GM18858 (cell line): ENCODE measurements around the gene ZNF165.
A peak's percentile ranks its signal among the peaks of the same experiment; 100 is the strongest.
"Not testable (repeated sequence)": the region's sequence is repeated elsewhere in the genome, so short reads cannot be mapped to it uniquely, and the experiment has no call there.

Experiments used
- ATAC-seq: cut with Tn5 transposase; IDR thresholded peaks from one replicate; pipeline ENCODE4 v1.9.1; 2021; ENCODE audit not compliant: unreplicated experiment

Gene ZNF165

DNA sequence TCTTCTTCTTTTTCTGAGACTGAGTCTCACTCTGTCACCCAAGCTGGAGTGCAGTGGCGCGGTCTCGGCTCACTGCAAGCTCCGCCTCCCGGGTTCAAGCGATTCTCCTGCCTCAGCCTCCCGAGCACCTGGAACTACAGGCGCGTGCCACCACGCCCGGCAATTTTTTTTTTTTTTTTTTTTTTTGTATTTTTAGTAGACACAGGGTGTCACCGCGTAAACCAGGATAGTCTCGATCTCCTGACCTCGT lies at the start of gene ZNF165:
Gene ZNF165 (plus strand): TSS at position 188 of the 250 bp plus-strand sequence. CDS start 4,913 bp downstream, outside the sequence.
- not testable (repeated sequence) for ATAC-seq

DNA sequence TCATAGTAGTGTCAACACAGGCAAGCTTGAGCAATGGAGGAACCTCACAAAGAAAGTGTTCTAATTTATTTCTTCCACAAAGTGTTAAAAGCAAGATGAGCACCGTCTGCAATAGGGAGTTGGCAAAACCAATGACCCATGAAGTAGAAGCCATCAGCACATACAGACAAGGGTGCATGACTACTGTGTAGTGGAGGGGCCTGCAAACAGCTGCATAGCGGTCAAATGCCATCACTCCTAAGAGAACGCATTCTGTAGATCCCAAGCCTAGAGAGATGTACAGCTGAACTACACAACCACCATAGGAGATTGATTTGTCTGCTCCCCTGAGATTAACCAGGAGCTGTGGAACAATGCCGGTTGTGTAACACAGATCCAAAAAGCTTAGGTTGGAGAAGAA lies 26.8 kb upstream of the ZNF165 start:
- ATAC-seq = no peak

DNA sequence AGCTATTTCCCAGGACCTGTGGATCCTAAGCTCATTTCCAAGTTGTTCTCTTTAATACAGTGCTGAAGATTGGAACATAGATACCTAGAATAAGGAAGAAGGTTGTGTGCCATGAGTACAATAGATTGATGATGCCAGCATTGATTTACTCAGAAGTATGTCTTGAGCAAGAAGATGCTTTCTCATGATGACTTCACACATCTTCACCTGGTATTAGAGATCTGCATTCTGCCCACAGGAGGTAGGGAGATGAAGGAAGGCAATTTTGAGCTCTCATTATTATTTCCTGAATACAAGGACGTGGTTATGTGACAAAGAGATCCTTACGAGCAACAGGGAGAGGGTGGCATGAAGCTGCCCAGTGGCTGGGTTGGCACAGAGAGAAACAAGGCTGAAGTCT lies 20.0 kb upstream of the ZNF165 start:
- no peak for ATAC-seq

DNA sequence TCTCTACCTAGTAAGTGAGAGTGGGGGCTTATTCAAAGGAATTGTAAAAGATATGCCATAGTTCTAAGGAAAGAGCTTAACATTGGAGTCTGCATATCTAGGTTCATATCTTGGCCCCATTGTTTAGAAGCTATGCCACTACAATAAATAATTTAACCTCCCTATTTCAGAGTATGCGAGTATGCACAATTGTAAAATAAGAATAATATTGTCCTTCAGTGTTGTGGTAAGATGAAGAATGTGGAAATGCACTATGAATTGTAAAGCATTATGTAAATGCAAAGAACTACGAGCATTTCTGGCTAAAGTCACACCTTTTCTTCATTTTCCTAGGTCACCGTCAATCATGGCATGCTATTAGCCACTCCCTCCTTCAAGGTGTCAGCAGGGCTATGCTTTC lies 16.1 kb upstream of the ZNF165 start:
- no peak for ATAC-seq

DNA sequence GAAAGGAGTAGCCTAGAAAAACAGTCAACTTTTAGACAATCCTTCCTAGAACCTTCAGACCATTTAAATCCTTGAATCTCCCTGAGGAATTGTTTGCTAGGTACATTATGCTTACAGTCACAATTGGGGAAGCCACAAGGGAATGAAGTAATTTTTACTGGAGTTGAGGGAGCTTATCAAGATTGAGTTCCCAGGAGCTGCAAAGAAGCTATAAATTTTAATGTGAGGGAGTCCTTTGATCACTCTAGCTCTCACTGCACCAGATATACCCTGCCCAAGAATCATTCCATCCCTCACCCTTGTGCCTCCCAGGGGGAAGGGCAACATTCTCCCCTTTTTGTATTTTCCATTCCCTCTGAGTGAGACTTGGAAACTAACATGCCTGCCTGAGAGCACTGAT lies 12.3 kb upstream of the ZNF165 start:
- no peak for ATAC-seq

DNA sequence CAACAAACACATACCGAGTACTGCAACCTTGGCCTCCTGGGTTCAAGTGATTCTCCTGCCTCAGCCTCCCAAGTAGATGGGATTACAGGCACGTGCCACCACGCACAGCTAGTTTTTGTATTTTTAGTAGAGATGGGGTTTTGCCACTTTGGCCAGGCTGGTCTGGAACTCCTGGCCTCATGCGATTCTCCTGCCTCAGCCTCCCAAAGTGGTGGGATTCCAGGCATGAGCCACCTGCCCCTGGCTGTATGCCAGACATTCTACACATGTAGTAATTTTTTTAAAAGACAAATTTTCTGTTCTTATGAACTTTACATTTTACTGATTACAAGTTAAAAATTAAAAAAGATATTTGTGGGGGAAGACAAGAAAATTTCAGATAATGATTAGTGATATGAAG lies 9.4 kb upstream of the ZNF165 start:
- not testable (repeated sequence) for ATAC-seq

DNA sequence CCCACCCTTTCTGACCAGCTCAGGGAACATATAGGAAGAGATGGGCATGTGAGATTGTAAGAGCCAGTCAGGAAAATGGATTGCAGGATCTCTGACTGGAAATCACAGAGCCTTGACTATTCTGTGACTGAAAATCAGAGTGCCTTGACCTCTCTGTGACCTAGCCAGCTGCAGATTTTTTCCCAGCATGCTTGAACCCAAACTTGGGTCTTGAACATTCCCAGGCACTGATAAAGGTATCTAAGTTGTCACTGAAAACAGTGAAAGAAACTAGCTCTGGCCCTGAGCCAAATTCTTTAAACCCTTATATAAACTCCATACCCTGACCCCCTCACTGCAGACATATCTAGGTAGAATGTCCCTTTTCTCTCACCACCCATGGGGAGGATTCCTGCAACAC lies 2.3 kb upstream of the ZNF165 start:
- ATAC-seq = no peak

DNA sequence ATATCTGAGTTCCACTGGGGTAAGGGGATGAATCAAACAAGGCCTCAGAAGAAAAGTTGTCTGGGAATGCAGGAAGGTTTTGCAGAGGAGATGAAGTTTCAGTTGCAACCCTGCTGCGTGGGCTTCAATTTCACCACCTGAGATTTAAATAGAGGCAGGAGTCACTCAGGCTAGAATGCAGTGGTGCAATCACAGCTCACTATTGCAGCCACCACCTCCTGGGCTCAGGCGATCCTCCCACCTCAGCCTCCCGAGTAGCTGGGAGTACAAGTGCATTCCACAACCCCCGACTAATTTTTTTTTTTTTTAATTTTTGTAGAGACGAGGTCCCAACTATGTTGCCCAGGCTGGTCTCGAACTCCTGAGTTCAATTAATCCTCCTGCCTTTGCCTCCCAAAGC lies 1.5 kb upstream of the ZNF165 start:
- no peak for ATAC-seq

DNA sequence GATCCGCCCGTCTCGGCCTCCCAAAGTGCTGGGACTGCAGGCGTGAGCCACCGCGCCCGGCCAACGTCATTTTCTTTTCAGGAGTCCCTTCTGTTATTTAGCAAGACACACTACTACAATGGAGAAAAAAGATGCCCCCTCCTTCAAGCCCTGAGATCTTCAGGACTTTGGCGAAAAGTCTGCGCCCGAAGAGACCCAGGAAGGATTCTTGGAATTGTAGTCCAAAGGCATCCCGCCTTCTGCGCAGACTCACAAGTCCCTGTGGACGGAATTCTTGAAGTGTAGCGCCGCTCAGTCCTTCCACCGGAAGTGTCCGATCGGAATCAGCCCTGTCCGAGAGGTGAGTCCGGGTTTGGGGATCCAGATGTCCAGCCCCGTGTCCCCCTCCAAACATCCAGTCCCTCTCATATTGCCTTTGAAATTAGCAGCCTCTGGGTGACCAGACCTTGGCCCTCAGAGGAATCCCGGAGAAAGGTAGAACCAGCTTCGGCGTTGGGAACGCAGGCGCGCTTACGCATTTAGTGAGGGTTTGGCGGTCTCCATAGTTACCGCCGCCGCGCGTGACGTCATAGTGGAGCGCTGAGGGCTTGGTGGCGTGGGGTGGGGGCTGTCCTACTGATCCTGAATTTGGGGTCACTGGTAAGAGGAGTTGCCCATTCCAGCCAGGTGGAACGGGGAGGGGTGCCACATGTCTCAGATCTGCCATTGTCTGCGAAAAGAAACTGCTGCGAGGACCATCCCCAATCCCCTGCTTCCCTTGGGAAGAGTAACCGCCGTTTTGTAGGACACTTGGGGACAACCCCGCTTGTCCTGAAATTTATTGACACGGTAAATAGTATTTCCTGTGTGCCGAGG lies 490 bp downstream of the ZNF165 start:
- ATAC-seq = peak; percentile 39

DNA sequence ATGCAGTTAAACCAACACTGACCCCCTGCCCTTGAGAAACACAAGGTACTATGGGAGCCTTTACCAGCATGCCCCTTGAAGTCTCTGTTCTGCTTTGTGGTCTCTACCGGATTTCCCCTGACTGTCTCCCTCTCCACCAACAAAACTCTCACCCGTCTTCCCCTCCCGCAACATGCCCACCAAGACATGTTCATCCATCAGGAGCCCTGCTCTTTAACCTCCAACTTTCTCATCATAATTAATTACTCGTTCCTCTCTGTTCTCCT lies 1.1 kb downstream of the ZNF165 start:
- peak; percentile 35 for ATAC-seq

DNA sequence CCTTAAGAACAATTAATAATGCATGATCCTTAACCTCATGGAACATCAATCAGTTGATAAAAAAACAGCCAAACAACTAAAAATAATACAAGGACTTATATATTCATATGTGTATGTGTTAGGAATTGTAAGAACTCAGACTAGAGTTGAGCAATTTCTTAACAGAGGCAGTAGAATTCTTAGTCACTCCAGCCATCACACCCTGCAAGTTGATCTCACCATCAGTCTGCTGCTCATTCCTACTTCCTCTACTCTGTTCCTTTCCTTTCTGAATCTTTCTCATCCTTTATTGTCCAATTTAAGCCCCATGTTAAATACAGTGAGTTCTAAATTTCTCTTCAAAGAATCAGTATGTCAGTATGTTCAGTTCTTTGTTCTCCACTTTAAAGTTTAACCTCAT lies 2.6 kb downstream of the ZNF165 start:
- ATAC-seq = no peak

DNA sequence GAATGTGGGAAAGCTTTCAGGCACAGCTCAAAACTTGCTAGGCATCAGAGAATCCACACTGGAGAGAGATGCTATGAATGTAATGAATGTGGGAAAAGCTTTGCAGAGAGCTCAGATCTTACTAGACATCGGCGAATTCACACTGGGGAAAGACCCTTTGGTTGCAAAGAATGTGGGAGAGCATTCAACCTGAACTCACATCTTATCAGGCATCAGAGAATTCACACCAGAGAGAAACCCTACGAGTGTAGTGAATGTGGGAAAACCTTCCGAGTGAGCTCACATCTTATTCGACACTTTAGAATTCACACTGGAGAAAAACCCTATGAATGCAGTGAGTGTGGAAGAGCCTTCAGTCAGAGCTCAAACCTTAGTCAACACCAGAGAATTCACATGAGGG lies 8.7 kb downstream of the ZNF165 start:
- ATAC-seq = no peak

DNA sequence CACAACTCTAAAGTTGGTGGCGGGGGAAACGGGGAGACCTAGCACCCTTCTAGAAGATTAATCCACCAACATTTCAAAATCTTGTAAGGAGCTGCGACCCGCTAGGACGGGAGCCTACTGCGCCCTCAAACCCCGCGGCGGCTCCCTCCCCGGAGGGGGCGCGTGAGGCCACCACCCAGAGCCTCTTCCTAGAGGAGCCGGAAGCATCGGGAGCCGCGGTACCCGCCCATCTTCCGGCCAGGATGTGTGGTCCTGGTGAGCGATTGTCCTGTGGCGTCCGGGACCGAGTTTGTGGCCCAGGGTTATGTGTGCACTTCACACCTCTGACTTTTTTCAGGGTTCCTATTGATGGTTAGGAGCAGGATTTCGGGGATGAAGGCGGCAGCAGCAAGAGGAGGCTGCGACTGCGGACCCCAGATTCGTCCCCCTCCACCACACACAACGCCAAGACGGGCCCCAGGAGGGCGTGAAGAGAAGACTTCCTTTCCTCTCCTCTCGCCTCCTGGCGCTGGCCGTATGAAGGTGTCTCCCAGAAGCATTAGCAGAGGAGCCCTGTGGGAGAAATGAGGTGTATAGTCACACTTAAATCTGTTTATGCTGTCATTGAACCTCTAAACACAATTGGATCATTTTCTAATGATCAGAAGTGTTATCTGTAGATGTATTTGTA lies 10.7 kb downstream of the ZNF165 start:
- ATAC-seq = no peak

DNA sequence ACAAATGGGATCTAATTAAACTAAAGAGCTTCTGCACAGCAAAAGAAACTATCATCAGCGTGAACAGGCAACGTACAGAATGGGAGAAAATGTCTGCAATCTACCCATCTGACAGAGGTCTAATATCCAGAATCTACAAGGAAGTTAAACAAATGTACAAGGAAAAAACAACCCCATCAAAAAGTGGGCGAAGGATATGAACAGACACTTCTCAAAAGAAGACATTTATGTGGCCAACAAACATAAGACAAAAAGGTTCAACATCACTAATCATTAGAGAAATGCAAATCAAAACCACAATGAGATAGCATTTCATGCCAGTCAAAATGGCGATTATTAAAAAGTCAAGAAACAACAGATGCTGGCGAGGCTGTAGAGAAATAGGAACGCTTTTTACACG lies 21.9 kb downstream of the ZNF165 start:
- not testable (repeated sequence) for ATAC-seq

DNA sequence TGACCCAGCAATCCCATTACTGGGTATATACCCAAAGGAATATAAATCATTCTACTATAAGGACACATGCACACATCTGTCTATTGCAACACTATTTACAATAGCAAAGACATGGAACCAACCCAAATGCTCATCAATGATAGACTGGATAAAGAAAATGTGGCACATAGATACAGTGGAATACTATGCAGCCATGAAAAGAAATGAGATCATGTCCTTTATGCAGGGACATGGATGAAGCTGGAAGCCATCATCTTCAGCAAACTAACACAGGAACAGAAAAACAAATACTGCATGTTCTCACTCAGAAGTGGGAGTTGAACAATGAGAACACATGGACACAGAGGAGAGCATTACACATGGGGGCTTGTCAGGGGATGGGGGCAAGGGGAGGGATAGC lies 22.3 kb downstream of the ZNF165 start:
- not testable (repeated sequence) for ATAC-seq

DNA sequence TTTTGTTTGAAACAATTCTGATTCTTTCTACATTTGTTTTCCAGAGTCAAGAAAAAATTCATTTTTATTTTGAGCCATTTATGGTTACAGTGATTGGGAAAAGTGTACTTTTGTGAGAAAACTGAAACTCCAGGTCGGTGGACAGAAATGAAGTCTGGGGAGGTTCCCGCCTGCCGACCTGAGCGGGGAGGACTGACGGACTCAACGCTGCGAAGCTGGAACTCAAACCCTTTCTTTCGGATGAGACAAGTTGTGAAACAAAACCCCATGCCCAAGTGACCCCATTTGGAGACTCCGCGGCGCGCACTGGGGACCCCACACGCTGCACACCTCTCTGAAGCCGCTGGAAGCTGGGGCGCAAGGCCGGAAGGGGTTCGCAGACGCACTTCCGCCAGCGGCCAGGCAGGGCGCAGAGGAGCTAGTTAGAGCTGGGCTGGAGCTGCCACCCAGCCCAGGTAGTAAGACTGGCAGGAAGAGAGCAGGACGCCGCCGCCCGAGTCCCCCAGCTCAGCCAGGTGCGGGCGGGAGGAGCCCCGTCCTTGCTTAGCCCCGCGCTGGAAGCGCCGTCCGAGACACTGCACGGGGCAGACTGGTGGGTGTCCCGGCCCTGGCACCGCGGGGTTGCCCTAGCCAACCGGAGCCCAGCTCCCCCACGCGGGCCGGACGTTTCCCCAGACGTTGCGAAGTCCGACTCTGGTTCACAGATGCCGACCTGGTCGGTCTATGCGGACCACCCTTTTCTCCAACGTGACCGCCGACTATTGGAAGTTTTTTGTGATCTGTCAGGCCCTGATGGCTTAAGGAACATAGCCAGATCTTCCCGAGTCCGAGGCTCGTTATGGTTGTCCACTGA lies 24.2 kb downstream of the ZNF165 start:
- ATAC-seq = peak; percentile 98

DNA sequence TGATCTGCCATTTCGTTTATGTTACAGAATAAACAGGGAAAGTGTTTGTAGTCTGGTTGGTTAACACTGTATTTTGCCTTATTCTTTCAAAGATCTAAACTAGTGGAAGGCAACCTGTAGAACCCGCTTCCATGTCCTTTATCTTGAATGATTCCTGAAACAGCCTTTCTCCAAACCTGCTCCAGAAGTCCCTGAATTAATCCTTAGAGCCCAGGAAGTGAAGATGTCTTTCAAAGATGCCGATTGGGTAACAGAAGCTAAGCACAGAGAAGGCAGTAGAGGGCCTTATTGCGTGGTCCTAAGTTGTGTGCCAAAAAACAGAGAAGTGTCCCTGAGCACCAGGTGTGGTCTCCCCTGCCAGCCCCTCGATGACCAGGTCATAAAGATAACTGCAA lies 24.9 kb downstream of the ZNF165 start:
- no peak for ATAC-seq

DNA sequence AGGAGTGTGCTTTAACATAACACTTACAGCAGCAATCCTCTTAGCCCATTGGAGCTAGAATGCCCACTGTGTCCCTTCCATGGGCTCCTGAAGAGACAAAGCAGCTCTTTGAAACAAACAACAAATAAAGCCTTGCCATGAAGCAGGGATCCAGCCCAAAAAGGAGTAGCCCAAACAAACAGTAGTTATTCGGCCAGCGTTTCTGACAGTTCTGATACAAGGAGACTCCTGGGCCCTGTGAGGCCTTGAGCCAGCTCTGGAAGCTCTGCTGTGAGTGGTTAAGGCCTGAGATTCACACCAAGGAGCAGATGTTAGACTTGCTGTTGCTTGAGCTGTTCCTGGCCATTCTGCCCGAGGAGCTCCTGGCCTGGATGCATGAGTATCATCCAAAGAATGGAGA lies 27.1 kb downstream of the ZNF165 start:
- no peak for ATAC-seq

DNA sequence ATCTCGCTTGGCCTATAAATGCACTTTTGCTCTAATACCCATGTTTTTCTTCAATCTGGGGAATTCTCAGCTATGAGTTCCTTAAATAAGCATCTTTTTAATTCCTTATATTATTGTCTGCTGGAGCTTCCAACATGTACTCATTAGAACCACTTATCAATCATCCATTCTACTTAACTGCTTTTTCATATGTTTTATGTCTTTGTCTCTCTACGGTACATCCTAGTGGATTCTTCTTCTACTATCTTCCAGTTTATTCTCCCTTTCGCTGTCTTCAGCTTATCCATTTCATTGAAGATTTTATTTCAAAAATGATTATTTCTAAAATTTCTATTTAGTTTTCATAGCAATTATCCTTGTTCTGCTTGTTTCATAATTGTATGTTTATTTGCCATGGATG lies 31.6 kb downstream of the ZNF165 start:
- no peak for ATAC-seq

DNA sequence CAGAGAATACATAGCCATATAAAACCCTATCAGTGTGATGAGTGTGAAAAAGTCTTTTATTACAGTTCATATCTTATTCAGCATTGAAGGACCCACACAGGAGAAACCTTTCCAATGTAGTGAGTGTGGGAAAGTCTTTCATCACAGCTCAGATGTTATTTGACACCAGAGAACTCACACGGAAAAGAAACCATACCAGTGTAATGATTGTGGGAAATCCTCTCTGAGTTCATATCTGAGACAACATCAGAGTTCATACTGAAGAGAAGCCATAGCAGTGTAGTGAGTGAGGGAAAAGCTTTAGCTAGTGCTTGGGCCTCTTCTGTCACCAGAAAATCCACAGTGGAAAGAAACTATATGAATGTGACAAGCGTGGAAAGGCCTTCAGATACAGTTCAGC lies 35.4 kb downstream of the ZNF165 start:
- ATAC-seq = no peak

DNA sequence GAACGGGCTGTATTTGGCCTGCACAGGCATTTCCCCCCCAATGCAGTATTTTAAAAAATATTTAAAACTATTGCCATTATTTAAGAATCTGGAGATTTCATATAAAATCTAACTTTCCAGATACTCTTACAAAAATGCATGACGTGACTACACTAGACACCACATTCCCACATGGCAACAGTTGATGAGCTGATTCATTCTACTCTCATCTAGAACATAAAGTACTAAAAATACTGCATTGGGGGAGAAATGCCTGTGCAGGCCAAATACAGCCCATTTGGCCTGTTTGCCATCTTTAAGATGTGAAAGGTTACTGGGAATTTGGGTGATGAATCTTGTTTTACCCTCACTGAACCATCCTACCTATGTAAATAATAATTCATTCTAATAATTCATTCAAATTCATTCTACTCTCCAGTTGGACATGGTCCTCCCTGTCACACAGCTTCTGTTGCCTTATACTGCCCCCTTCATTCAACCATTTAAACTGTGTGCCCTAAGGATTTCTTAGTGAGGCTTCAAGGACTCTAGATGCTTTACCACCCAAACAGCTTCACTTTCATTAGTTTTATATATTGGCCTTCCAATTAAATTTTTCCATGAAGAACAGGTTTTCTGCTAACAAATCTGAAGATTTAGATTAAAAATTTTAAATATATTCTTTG lies 37.1 kb downstream of the ZNF165 start:
- ATAC-seq = no peak

DNA sequence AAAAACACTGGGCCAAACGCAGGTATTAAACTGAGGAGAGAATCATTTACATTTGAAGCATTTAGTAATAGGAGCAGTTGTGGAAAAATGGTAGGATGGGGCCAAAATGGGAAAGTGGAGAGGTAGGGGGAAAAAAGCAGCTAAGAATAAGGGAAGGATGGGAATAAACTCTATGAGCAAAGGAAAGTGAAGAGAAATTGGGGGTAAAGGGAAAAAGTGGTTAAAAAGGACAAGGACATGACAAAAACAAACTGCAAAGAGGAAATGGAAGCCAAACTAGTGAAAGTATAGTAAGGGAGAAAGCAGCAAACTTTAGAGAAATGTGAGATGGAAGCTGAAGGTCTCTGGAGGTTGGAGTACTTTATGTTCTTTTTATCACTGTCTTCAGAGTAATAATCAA lies 37.8 kb downstream of the ZNF165 start:
- ATAC-seq = no peak
